Glomerular visceral epithelial cell (primary cell): ENCODE measurements around the gene FAM13C.
"Not testable (repeated sequence)": the region's sequence is repeated elsewhere in the genome, so short reads cannot be mapped to it uniquely, and the experiment has no call there.

Experiments
- DNase-seq: peaks from one replicate; pipeline ENCODE4 v3.0.0-alpha.2; 2016; ENCODE audit errors: extremely low spot score

The FAM13C gene

GRCh38 chr10:59362144-59362958 lies at the start of gene FAM13C:
TSS of gene FAM13C (minus strand) at chr10:59362549. CDS start at chr10:59362460, 89 bp downstream.
- peak; percentile 67 for DNase-seq

- DNase-seq, result no peak
Measured at GRCh38 chr10:59405235-59405634, 42.9 kb upstream of the FAM13C start.

GRCh38 chr10:59400214-59400613 lies 37.9 kb upstream of the FAM13C start:
- DNase-seq, result no peak

GRCh38 chr10:59399329-59399728 lies 37.0 kb upstream of the FAM13C start:
- DNase-seq, result not testable (repeated sequence)

- no peak for DNase-seq
Measured at GRCh38 chr10:59397961-59398360, 35.6 kb upstream of the FAM13C start.

GRCh38 chr10:59395984-59396383 lies 33.6 kb upstream of the FAM13C start:
- DNase-seq, result no peak

- DNase-seq, result peak; percentile 46
Measured at GRCh38 chr10:59393349-59393748, 31.0 kb upstream of the FAM13C start.

GRCh38 chr10:59391060-59391459 lies 28.7 kb upstream of the FAM13C start:
- no peak for DNase-seq

- DNase-seq, result no peak
Measured at GRCh38 chr10:59388671-59388976, 26.3 kb upstream of the FAM13C start.

- DNase-seq, result peak; percentile 97
Measured at GRCh38 chr10:59387951-59388670, 25.8 kb upstream of the FAM13C start.

- DNase-seq, result no peak
Measured at GRCh38 chr10:59384761-59385160, 22.4 kb upstream of the FAM13C start.

GRCh38 chr10:59383908-59384307 lies 21.6 kb upstream of the FAM13C start:
- DNase-seq, result no peak

GRCh38 chr10:59383436-59383835 lies 21.1 kb upstream of the FAM13C start:
- no peak for DNase-seq

GRCh38 chr10:59382831-59383295 lies 20.5 kb upstream of the FAM13C start:
- no peak for DNase-seq

- no peak for DNase-seq
Measured at GRCh38 chr10:59381687-59382086, 19.3 kb upstream of the FAM13C start.

GRCh38 chr10:59376846-59377245 lies 14.5 kb upstream of the FAM13C start:
- DNase-seq, result no peak

- no peak for DNase-seq
Measured at GRCh38 chr10:59375990-59376389, 13.6 kb upstream of the FAM13C start.

- no peak for DNase-seq
Measured at GRCh38 chr10:59374916-59375315, 12.6 kb upstream of the FAM13C start.

- DNase-seq, result no peak
Measured at GRCh38 chr10:59373071-59373470, 10.7 kb upstream of the FAM13C start.

GRCh38 chr10:59372543-59372942 lies 10.2 kb upstream of the FAM13C start:
- no peak for DNase-seq

- no peak for DNase-seq
Measured at GRCh38 chr10:59366290-59366689, 3.9 kb upstream of the FAM13C start.

- no peak for DNase-seq
Measured at GRCh38 chr10:59363446-59363958, 1.2 kb upstream of the FAM13C start.

- DNase-seq, result peak; percentile 37
Measured at GRCh38 chr10:59362959-59363381, 621 bp upstream of the FAM13C start.
